Omental fat pad (tissue), 4 donors: ENCODE measurements around the gene EDA2R. TPM values are rescaled to one million over a fixed set of nuclear protein-coding genes. Genes with fewer than 3 reads are reported as not detected.
A peak's percentile ranks its signal among the peaks of the same experiment; 100 is the strongest.

Experiments
- ATAC-seq: fragments of 150-250 bp; one replicate; pipeline ENCODE4 v1.9.1; 2016; ENCODE audit warnings: mild to moderate bottlenecking, moderate library complexity; ENCODE audit not compliant: low FRiP score
- DNase-seq: peaks from one replicate; pipeline ENCODE4 v3.0.0-alpha.2; 2019; ENCODE audit warnings: low spot score
- CTCF ChIP-seq, 3 donors: fragments of 450-650 bp; IDR thresholded peaks; one replicate each; pipeline ENCODE4 v1.5.1; 2016 to 2017; ENCODE audit warnings: antibody characterized with exemption in 3 of 3, mild to moderate bottlenecking in 3 of 3, moderate library complexity in 2 of 3
- total RNA-seq, 4 donors: library from RNA; depleted of rRNA; stranded (reverse); fragments of >200 nt; gene quantifications; one replicate each; pipeline ENCODE4 v1.1.0, GENCODE V29; 2016

EDA2R gene
- total RNA-seq: 1 to 10 TPM in 1 of 4 donors, under 1 TPM in 3; 0.24 to 1.0 (median 0.82) TPM

DNA sequence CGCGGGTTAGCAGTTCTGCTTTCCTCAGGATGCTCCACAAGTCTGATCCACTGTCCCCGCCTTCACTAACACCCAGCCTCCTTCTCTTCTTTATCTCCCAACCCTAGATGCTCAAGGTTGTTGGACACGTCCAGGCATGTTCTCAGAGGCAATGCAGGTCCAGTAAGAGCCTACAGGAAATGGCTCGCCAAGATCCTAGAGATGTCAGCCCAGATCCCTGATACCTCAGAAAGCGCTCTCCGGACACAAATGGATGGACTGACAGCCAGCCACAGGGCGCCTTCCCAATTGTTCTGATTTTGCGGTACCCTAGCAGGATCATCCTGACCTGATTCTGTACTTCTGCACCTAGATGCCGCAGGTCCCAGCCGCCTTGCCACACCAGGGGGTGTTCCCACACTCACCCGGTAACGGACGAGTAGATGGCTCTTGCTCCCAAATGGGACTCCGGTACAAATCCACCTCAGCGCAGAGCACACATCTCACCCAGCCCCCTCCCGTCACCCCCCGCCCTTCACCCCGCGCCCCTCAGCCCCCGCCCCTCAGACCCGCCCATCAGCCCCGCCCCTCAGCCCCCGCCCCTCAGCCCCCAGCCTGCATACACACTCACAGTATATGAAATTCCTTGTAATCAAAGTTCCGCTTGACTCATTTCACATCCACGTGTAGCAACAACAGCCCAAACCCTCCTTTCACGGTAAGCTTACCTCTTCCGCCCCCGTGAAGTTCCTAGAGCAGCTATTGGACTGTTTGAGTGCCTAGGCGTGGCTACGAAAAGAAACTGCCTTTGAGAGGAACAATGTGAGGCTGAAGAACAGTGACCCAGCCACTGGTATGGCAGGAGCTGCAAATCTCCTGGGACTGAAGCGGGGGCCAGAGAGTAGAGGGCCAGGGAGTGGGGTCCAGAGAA lies at the start of gene EDA2R:
Gene EDA2R, minus strand, starts transcription at position 488 of the 910 bp plus-strand sequence. CDS start 23,058 bp downstream, outside the sequence.
- ATAC-seq: peak; percentile 71
- no peak for DNase-seq
- TF ChIP-seq CTCF (IDR thresholded peaks at IDR 0.05): no peak

GRCh38 chrX:66684196-66684595 lies 45.3 kb upstream of the EDA2R start:
- ATAC-seq (no peak), DNase-seq (no peak)
- TF ChIP-seq CTCF (IDR thresholded peaks at IDR 0.05): no peak

- DNase-seq (no peak), ATAC-seq (no peak)
- no peak for TF ChIP-seq CTCF (IDR thresholded peaks at IDR 0.05)
These were observed 41.6 kb upstream of the EDA2R start for GRCh38 chrX:66680451-66680850.

DNA sequence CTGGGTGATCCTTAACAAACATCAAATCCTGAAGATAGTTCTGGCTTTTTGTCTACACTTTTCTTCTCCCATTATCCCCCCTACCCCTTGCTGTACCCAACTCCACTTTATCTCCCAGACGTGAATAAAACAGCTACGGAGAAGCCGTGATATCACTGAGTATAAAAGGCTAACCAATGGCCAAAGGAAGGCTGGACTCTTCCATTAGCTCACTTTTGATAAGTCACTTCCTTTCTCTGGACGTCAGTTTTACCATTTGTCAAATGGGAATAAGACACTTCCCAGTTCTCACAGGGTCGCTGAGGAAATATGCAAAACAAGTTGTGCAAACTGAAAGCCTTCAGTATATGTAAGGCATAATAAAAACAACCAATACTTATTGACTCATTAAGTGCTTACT lies 38.6 kb upstream of the EDA2R start:
- no peak for TF ChIP-seq CTCF (IDR thresholded peaks at IDR 0.05)

DNA sequence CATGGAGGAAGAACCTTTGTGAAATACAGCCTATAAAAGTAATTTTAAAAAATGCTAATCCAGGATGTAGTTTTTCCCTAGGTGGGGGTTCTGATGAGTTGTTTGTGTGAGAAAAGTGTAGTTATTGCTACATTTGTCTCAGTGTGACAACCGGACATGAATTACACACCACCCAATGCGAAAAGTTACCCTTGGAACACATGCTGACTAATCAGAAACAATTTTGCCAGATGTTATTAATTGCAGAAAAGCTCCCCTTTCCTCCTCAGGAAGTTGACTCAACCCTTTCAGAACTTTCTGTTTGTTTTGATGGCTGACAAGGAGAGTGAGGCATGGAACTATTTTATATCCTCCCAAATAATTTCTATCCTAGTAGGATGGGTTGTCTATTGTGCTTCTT lies 38.1 kb upstream of the EDA2R start:
- DNase-seq (no peak), ATAC-seq (no peak)
- TF ChIP-seq CTCF (IDR thresholded peaks at IDR 0.05): no peak

More for the DNA sequence above, 38.6 kb upstream of the EDA2R start:
- no peak for ATAC-seq
- no peak for DNase-seq

DNA sequence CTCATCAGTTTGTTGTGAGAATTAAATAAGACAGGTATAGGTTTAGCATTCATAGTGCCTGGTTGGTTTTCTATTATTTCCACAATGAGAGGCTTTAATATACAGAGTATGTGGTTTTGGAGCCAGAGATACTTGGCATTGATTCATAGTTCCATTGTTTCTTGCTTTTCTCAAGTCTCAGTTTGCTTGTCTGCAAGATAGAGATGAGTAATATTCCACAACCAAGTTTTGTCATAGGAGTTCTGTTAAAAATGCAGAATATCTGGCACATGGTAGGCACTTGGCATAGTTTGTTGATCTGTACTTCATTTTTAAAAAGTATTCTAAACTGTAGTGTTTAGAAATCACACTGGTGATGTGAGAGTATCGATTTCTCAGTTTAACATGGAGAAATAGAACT lies 37.5 kb upstream of the EDA2R start:
- ATAC-seq: no peak
- DNase-seq: no peak
- TF ChIP-seq CTCF (IDR thresholded peaks at IDR 0.05): no peak

- DNase-seq (no peak), ATAC-seq (no peak)
- TF ChIP-seq CTCF (IDR thresholded peaks at IDR 0.05): no peak
These were observed 36.7 kb upstream of the EDA2R start for GRCh38 chrX:66675541-66675940.
